OCI-LY3 (cell line): Measurements from ENCODE around the gene HMGB1.

Experiments
- CTCF ChIP-seq: fragments of 200-600, 300-600 bp; sonication (generic); IDR thresholded peaks from 2 replicates; pipeline ENCODE4 v1.5.1; 2014; ENCODE audit warnings: antibody characterized with exemption, low read length, low read depth
- EZH2phosphoT487 ChIP-seq: fragments of 200-600 bp; shearing (Covaris generic); IDR thresholded peaks from 2 replicates; pipeline ENCODE4 v1.6.1; 2018; ENCODE audit warnings: antibody characterized with exemption, mixed run types, low read depth

DNA sequence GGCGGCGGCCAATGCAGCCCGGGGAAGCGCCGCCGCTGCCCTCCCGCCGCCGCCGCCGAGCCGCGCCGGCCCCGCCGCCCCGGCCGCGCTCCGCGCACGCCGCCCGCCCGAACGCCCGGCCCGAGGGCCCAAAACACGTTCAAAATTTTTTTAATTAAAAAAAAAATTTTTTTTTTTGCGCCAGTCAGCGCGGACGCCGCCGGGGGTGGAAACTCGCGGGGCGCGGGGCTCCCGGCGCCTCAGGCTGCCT is 468 bp downstream of the HMGB1 start:
- TF ChIP-seq CTCF = no peak
- no peak for TF ChIP-seq EZH2phosphoT487
